GM12874 (cell line): ENCODE measurements around the gene TRIP10.

Experiments used
- TF ChIP-seq, protein P1 (sequence below): IDR thresholded peaks from 2 replicates; pipeline ENCODE4 v1.5.1; 2011; ENCODE audit warnings: low read depth, mild to moderate bottlenecking, control low read depth, low read length, moderate library complexity; ENCODE audit not compliant: insufficient read depth

TRIP10 gene

DNA sequence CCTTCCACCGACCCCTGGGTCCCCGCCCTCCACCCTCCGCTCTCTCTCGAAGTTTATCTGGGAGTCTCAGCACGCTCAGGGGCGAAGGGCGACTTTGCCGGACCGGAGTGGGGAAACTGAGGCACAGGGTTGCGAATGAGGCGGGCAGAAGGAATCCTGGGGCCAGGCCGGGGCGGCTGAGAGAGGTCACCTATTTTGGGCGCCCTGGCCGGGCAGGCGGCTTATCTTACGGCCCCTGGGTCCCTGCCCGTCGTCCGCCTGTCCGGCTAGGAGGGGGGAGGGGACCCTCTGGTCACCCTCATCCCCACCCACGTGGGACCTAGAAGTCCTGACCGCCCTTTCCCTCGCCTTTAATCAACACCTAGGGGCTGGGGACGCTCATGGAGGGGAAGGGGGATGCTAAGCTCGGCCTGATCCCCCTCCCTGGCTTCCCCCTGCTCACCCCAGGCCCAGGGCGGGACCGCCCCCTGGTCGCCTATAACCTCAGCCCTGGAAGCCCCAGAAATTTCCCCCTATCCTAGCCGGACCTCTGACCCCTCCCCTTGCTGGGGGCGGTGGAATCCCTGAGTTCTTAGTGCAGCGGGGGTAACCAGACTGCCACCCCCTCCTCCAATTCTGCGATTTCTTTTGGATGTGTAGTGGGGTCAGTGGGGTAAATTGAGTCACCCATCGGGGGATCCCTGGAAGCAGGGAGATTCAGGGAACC, 556 bp downstream of the TRIP10 start:
- TF ChIP-seq, protein P1, sequence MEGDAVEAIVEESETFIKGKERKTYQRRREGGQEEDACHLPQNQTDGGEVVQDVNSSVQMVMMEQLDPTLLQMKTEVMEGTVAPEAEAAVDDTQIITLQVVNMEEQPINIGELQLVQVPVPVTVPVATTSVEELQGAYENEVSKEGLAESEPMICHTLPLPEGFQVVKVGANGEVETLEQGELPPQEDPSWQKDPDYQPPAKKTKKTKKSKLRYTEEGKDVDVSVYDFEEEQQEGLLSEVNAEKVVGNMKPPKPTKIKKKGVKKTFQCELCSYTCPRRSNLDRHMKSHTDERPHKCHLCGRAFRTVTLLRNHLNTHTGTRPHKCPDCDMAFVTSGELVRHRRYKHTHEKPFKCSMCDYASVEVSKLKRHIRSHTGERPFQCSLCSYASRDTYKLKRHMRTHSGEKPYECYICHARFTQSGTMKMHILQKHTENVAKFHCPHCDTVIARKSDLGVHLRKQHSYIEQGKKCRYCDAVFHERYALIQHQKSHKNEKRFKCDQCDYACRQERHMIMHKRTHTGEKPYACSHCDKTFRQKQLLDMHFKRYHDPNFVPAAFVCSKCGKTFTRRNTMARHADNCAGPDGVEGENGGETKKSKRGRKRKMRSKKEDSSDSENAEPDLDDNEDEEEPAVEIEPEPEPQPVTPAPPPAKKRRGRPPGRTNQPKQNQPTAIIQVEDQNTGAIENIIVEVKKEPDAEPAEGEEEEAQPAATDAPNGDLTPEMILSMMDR, result no peak

DNA sequence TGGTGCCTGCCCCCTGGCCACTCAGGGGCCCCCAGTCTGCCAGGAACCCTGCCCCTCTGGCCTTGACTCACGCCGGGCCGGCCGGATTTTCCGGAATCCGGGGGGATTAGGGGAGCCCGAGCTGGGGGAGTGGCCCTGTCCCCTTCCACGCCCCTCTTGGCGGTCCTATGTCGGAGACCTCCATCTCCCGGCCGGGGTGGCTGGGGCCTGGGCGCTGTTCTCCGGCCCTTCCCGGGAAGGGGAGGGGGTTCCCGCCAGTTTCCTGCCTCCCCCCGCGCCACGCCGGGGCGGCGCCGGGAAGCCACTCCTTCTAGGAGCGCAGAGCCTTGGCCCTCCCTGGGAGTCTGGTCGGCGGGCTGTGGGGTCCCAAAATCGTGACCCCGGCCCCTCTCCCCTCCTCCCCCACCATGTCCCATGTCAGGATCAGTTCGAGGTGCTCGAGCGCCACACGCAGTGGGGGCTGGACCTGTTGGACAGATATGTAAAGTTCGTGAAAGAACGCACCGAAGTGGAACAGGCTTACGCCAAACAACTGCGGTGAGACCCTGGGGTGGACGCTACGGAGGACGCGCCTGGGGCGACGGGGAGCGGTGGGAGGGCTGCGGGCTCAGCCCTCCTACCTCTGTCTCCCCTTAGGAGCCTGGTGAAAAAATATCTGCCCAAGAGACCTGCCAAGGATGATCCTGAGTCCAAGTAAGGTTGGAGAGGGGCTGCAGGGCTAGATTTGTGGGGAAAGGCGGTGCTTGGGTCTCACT, 1.3 kb downstream of the TRIP10 start:
- TF ChIP-seq, protein P1, result no peak

DNA sequence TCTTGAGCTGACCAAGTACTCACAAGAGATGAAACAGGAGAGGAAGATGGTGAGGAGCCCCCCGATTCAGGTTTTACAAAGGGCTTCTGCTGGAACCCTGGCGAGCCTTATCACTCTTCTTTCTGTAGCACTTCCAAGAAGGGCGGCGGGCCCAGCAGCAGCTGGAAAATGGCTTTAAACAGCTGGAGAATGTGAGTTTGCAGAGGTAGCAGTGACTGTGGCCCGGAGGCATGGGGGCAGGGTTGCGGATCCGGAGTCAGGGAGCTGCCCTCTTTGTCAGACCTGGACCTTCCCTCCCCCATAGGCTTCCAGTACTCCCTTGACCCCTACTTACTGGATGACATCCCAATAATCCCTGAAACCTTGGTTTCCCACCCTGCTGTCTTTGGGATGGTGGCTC, 3.6 kb downstream of the TRIP10 start:
- TF ChIP-seq, protein P1, result no peak

DNA sequence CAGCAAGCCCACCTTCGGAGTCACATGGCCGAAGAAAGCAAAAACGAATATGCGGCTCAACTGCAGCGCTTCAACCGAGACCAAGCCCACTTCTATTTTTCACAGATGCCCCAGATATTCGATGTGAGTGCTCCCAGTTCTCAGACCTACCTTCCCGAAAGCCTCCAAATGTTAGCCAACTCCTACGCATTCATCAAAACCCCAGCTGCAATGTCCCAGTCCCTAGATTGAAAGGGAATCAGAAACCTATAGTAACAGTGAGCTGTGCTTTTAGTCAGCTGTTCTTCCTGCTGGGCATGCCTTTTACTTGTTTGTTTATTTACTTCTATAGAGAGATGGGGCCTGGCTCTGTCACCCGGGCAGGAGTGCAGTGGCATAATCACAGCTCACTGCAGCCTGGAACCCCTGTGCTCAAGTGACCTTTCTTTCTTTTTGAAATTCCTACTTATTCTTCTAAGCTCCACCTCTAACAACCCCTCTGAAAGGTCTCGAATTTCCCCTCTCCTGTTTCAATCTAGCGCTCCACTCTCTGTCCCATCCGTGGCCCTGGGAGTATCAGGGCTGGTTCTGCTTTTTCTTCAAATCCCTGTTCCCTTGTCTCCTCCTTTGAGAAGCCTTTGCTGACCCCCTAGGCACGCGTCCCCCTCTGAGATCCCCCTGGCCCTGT, 4.4 kb downstream of the TRIP10 start:
- TF ChIP-seq, protein P1, result no peak

DNA sequence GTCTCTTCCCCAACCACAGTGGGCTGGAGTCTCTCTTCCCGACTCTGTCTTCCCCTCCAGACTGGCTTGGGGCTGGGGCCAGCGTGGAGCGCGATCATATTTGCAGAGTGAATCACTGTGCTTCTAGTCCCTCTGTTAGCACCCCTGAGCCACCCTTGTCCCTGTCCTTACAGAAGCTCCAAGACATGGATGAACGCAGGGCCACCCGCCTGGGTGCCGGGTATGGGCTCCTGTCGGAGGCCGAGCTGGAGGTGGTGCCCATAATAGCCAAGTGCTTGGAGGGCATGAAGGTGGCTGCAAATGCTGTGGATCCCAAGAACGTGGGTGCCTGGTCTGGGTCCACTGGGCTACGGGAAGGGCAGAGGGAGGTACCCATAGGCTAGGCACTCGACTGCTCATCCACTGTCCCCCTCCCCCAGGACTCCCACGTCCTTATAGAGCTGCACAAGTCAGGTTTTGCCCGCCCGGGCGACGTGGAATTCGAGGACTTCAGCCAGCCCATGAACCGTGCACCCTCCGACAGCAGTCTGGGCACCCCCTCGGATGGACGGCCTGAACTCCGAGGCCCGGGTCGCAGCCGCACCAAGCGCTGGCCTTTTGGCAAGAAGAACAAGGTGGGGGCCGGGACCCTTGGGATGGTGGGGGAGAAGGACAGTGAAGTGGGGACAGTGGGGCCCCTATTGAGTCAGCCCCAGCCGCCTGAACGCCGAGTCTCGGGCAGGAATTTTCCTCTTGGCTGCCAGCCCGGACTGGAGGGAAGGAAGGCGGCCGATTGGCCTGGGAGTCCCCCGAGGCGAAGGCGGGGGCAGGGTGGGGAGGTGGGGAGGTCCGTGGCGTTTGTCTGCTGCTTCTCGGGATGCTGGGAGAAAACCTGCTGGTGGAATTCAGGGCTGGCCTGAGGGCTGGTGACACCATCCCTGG, 5.2 kb downstream of the TRIP10 start:
- TF ChIP-seq, protein P1, result no peak

DNA sequence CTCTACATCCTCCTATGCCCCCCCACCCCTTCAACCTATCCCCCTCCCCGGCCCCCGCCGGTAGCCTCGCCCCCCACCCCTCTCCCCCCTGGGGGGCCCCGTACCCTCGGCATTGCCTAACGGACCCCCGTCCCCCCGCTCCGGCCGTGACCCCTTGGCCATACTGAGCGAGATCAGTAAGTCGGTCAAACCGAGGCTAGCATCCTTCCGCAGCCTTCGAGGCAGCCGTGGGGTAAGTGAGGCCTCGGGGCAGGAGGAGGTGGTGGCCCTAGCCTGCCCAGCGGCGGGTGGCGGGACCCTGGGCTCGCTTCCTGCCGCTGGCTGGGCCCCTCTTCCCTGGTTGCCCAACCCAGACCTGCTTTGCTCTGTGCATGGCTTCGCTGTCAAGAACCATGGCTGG, 6.5 kb downstream of the TRIP10 start:
- TF ChIP-seq, protein P1, result no peak
